Vagina (tissue), 2 donors: ENCODE results near the gene TOGARAM2.

ENCODE experiments used
- POLR2A ChIP-seq, 2 donors: fragments of 450-650 bp; IDR thresholded peaks; one replicate each; pipeline ENCODE4 v1.6.1; 2017; ENCODE audit warnings: antibody characterized with exemption in 2 of 2, mild to moderate bottlenecking in 2 of 2, moderate library complexity in 2 of 2
- POLR2AphosphoS5 ChIP-seq, 2 donors: sonication (generic); formaldehyde crosslinking; IDR thresholded peaks; one replicate each; pipeline ENCODE4 v1.9.0; 2017; ENCODE audit warnings: antibody characterized with exemption in 2 of 2, mild to moderate bottlenecking in 2 of 2, low read depth in 1 of 2; ENCODE audit not compliant: insufficient read depth in 1 of 2
- TF ChIP-seq, protein P1 (sequence below), 3 experiments: fragments of 450-650 bp in 2 of 3; fragments of 200-600 bp in 1 of 3; sonication (generic) in 1 of 3; IDR thresholded peaks; one replicate each; pipeline ENCODE4 v1.5.1; 2017 to 2019; ENCODE audit warnings: antibody characterized with exemption in 3 of 3, mild to moderate bottlenecking in 2 of 3, moderate library complexity in 2 of 3

DNA sequence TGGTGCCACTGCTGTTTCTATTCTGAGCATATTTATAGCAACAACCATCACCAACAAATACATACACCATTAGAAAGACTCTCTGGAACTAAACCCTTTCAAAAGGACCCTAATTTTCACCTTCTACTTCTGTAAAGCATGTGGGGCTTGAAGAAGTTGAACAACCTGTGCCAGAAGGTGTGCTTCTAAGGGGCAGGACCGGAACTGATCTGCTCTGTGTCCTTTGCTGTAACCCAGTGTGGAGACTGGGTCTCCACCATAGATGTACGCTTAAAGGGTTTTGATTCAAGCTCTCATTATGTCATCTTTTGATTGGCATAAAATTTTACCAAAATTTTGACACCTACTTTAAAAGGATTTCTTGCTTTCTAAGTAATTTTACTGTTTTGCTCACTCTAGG, 46.3 kb upstream of the TOGARAM2 start:
- no peak for TF ChIP-seq POLR2A (IDR thresholded peaks at IDR 0.05)
- TF ChIP-seq, protein P1, sequence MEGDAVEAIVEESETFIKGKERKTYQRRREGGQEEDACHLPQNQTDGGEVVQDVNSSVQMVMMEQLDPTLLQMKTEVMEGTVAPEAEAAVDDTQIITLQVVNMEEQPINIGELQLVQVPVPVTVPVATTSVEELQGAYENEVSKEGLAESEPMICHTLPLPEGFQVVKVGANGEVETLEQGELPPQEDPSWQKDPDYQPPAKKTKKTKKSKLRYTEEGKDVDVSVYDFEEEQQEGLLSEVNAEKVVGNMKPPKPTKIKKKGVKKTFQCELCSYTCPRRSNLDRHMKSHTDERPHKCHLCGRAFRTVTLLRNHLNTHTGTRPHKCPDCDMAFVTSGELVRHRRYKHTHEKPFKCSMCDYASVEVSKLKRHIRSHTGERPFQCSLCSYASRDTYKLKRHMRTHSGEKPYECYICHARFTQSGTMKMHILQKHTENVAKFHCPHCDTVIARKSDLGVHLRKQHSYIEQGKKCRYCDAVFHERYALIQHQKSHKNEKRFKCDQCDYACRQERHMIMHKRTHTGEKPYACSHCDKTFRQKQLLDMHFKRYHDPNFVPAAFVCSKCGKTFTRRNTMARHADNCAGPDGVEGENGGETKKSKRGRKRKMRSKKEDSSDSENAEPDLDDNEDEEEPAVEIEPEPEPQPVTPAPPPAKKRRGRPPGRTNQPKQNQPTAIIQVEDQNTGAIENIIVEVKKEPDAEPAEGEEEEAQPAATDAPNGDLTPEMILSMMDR (IDR thresholded peaks at IDR 0.05) = no peak
- TF ChIP-seq POLR2AphosphoS5 (IDR thresholded peaks at IDR 0.05; ENCODE audit: insufficient read depth in 1 of 2, low read depth in 1 of 2) = no peak
